Mesangial cell (primary cell): ENCODE measurements around the gene RFC3. TPM values are rescaled to one million over a fixed set of nuclear protein-coding genes. Genes with fewer than 3 reads are reported as not detected.

Experiments used
- total RNA-seq: library from RNA; depleted of rRNA; stranded (reverse); fragments of >200 nt; gene quantifications from 2 replicates; pipeline ENCODE4 v1.2.3, GENCODE V29; 2015

The RFC3 gene
- 6.2 and 26.2 TPM in 2 replicates for total RNA-seq

GRCh38 chr13:33817901-33818706, at the start of gene RFC3:
Gene RFC3, plus strand, starts transcription at chr13:33818149. Its CDS starts 30 bp downstream, at chr13:33818179.

